HFF-Myc (cell line): ENCODE results near the gene ACBD6.

Experiments used
- DNase-seq: peaks from one replicate; pipeline ENCODE4 v3.0.0-alpha.2; 2011; ENCODE audit warnings: low read depth; ENCODE audit errors: extremely low read depth
- H3K4me3 ChIP-seq: replicated peaks from 2 replicates; pipeline ENCODE4 v1.5.1; 2011; ENCODE audit warnings: low read depth, mild to moderate bottlenecking, control low read depth, low read length
- TF ChIP-seq, protein P1 (sequence below): IDR thresholded peaks from 2 replicates; pipeline ENCODE4 v1.5.1; 2012; ENCODE audit warnings: mild to moderate bottlenecking, low read depth, low read length, control low read depth; ENCODE audit errors: missing control alignments

The ACBD6 gene

DNA sequence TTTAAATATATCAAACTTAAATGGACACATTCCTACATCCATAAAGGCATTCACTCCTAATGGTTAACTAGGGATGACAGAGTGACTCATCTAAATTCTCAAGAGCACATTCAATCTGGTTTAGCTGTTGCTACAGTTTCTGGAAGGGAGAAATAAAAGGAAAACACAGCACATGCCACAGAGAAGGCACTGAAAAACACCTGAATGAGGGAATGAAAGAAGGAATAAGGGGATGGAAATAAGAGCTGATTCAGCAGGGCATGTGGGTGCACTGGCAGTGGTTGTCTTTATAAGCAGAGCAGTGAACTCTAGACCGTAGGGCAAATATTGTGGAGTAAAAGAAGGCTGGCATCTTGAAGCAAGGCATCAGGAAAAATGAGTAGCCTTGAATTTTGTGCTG, 193.0 kb downstream of the ACBD6 start:
- TF ChIP-seq, protein P1, sequence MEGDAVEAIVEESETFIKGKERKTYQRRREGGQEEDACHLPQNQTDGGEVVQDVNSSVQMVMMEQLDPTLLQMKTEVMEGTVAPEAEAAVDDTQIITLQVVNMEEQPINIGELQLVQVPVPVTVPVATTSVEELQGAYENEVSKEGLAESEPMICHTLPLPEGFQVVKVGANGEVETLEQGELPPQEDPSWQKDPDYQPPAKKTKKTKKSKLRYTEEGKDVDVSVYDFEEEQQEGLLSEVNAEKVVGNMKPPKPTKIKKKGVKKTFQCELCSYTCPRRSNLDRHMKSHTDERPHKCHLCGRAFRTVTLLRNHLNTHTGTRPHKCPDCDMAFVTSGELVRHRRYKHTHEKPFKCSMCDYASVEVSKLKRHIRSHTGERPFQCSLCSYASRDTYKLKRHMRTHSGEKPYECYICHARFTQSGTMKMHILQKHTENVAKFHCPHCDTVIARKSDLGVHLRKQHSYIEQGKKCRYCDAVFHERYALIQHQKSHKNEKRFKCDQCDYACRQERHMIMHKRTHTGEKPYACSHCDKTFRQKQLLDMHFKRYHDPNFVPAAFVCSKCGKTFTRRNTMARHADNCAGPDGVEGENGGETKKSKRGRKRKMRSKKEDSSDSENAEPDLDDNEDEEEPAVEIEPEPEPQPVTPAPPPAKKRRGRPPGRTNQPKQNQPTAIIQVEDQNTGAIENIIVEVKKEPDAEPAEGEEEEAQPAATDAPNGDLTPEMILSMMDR: no peak
- peak; percentile 20 for DNase-seq
- no peak overlapping the region for H3K4me3 ChIP-seq

DNA sequence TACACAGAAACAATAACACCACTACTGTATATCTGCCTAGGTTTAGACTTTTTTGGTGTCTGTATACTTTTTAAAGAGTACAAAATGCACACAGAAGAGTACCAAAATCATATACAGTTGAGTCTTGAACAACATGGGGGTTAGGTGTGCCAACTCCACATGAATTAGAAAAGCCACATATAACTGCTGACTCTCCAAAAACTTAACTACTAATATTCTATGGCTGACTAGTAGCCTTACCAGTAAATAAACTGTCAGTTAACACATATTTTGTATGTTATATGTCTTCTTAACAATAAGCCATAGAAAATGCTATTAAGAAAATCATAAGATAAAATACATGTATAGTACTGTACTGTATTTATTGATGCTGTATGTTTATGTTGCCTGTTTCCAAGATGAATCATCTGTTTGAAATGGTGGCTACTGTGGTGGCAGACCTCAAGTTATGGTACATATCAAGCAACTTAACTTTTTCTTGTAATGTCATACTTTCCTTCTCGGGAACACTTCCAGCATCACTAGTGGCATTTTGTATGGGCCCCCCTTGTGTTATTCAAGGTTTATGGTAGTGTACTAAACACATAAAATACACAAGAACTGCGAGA, 201.1 kb downstream of the ACBD6 start:
- TF ChIP-seq, protein P1: no peak
- peak; percentile 24 for DNase-seq
- H3K4me3 ChIP-seq: no peak overlapping the region

DNA sequence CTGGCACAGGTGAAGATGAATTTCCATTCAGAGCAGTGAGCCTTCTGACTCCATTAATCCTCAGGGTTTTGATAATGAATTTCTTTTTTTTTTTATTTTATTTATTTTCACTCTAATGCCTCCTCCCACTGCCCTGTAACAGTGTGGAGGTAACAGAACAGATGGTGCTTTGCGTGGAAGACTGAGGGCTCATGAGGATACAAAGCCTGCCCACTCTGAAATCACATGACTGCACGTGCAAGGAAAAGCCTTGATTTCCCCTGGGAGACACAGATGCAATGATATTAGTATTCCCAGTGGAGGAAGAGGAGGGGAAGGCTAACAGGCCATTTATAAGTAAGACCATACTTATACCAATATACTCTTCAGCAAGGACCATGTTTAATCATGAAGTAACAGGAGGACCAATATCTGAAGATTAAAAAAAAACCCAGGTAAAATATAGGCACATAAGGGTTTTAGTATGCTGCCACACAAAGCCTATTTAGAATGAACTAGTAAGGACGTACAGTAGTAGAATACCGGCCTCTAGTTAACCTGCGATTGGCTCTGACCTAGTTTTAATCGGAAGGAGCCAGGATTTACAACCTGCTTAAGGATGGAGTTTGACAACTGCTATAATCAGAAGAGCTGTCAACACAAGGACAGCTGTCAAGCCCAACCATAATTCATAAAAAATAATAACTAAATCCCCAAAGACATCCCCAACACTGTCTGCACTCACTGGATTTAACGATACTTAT, 202.7 kb downstream of the ACBD6 start:
- TF ChIP-seq, protein P1: no peak
- no peak for DNase-seq
- no peak overlapping the region for H3K4me3 ChIP-seq

DNA sequence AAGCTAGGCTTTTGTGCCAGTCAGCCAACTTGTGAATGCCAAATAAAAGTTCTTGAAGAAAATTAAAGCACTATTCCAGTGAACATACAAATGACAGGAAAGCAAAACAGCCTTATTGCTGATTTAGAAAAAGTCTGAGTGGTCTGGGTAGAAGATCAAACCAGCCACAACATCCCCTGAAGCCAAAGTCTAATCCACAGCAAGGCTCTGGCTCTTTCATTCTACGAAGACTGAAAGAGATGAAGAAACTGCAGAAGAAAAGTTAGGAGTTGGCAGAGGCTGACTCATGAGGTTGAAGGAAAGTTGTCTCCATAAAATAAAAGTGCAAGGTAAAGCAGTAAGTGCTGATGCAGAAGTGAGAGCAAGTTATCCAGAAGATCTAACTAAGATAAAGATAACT, 206.4 kb downstream of the ACBD6 start:
- no peak overlapping the region for H3K4me3 ChIP-seq
- DNase-seq: no peak
- TF ChIP-seq, protein P1: no peak

DNA sequence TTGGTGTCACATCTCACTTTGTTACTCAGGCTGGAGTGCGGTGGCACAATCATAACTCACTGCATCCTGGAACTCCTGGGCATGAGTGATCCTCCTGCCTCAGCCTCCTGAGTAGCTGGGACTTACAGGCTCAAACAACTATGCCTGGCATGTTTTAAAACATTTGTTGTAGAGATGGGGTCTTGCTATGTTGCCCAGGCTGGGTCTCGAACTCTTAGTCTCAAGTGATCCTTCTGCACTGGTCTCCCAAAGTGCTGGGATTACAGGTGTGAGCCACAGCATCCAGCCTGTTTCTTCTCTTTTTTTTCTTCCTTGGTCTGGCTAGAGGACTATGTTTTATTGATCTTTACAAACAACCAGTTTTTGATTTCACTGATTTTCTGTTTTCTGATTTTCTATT, 207.7 kb downstream of the ACBD6 start:
- TF ChIP-seq, protein P1: no peak
- no peak overlapping the region for H3K4me3 ChIP-seq
- DNase-seq: no peak

DNA sequence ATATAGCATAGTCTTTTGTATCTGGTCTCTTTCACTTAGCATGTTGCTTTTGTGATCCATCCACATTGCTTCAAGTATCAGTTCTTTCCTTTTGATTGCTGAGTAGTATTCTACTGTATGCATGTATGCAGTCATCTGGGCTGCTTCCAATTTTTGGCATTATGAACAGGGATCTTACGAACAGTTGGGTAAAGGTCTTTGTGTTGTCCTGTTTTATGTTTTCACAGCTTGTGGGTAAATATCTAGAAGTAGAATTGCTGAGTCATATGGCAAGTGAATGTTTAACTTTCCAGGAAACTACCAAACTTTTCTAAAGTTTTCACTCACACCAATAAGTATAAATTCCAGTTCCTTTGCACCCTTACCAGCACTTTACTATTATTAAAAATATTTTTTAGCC, 211.4 kb downstream of the ACBD6 start:
- H3K4me3 ChIP-seq: no peak overlapping the region
- no peak for DNase-seq
- TF ChIP-seq, protein P1: no peak
